ENCODE results near the gene CNTF. TPM values are rescaled to one million over a fixed set of nuclear protein-coding genes. Genes with fewer than 3 reads are reported as not detected.

Gene CNTF
- total RNA-seq, 1 donor from 2014 or later = 4.2 TPM

- Mint-ChIP-seq H3K36me3 (no peaks in the 10 kb centered on the region), H3K27ac (no peak overlapping the region), H3K4me1 (peaks cover 4% of the 10 kb centered on the region), H3K4me3 (no peak overlapping the region), H3K27me3 (ENCODE audit: insufficient read depth, low read depth) (peaks cover 3% of the 10 kb centered on the region), H3K9me3 (no peaks in the 10 kb centered on the region)
- Histone ChIP-seq H3K9me3 (ENCODE audit: low read depth) (no peaks in the 10 kb centered on the region), H3K36me3 (no peaks in the 10 kb centered on the region), H3K79me2 (ENCODE audit: low read depth) (no peaks in the 10 kb centered on the region), H3K4me3 (no peak overlapping the region), H4K20me1 (ENCODE audit: low read depth) (no peaks in the 10 kb centered on the region), H3K27ac (no peak overlapping the region), H3K9ac (no peak overlapping the region), H2AFZ (replicated peaks) (no peak overlapping the region), H3K27me3 (no peaks in the 10 kb centered on the region), H3F3A (ENCODE audit: low read depth) (peaks cover 6% of the 10 kb centered on the region), H3K4me1 (peaks cover 16% of the 10 kb centered on the region), H3K4me2 (no peak overlapping the region)
- peak; percentile 93 for TF ChIP-seq CTCF (IDR thresholded peaks at IDR 0.05)
- no peak for TF ChIP-seq EZH2 (IDR thresholded peaks at IDR 0.05)
- TF ChIP-seq EZH2phosphoT487 (IDR thresholded peaks at IDR 0.05) = no peak
- DNase-seq (ENCODE audit: low spot score) = peak; percentile 87
These were observed 31.8 kb downstream of the CNTF start for GRCh38 chr11:58654079-58654907.

DNA sequence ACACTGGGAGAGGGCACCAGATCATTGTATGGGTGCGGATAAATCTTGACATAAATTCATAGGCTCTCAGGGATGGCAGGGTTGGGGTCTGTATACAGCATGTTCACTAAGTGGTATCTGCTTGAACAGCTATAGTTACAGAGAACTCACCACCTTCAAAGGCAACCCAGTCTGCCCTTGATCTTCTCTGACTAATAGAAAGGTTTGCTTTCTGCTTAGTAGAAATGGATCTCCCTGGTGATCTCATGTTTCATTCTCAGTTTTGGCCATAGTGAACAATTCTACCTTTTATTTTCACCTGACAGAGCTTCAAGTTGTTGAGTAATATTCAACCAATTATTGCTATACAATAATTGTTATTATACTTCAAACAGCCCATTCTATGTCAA, 32.4 kb downstream of the CNTF start:
- H3K4me3 ChIP-seq = no peak overlapping the region
- no peak overlapping the region for H3K4me3 Mint-ChIP-seq
- no peaks in the 10 kb centered on the region for H4K20me1 ChIP-seq (ENCODE audit: low read depth)
- H3K79me2 ChIP-seq (ENCODE audit: low read depth) = no peaks in the 10 kb centered on the region
- H3K4me2 ChIP-seq = no peak overlapping the region
- H3K36me3 ChIP-seq = no peaks in the 10 kb centered on the region
- DNase-seq (ENCODE audit: low spot score) = no peak
- no peaks in the 10 kb centered on the region for H3K27me3 ChIP-seq
- TF ChIP-seq CTCF (IDR thresholded peaks at IDR 0.05) = no peak
- TF ChIP-seq EZH2 (IDR thresholded peaks at IDR 0.05) = no peak
- TF ChIP-seq EZH2phosphoT487 (IDR thresholded peaks at IDR 0.05) = no peak
- H3K27ac Mint-ChIP-seq = no peak overlapping the region
- peaks cover 6% of the 10 kb centered on the region for H3F3A ChIP-seq (ENCODE audit: low read depth)
- no peak overlapping the region for H3K27ac ChIP-seq
- H3K9ac ChIP-seq = no peak overlapping the region
- no peaks in the 10 kb centered on the region for H3K9me3 ChIP-seq (ENCODE audit: low read depth)
- peaks cover 4% of the 10 kb centered on the region for H3K4me1 Mint-ChIP-seq
- H3K27me3 Mint-ChIP-seq (ENCODE audit: insufficient read depth, low read depth) = peaks cover 3% of the 10 kb centered on the region
- H3K36me3 Mint-ChIP-seq = no peaks in the 10 kb centered on the region
- peaks cover 16% of the 10 kb centered on the region for H3K4me1 ChIP-seq
- no peaks in the 10 kb centered on the region for H3K9me3 Mint-ChIP-seq
- no peak overlapping the region for H2AFZ ChIP-seq (replicated peaks)

DNA sequence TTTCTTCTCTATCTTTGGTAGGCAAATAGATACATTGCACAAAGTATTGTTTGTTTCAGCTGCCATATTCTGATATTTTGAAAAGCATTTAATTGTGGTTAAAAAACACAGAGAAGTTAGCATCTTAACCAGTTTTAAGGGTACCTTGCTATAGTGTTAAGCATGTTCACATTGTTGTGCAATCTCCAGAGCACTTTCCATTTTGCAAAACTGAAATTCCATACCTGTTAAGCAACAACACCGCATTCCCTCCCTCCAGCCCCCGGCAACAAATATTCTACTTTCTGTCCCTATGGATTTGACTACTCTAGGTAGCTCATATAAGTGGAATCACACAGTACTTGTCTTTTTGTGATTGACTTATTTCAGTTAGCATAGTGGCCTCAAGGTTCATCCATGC, 33.9 kb downstream of the CNTF start:
- Mint-ChIP-seq H3K27me3 (ENCODE audit: insufficient read depth, low read depth) (peaks cover 8% of the 10 kb centered on the region), H3K9me3 (no peaks in the 10 kb centered on the region), H3K4me3 (no peak overlapping the region), H3K4me1 (peaks cover 4% of the 10 kb centered on the region), H3K27ac (no peak overlapping the region), H3K36me3 (no peaks in the 10 kb centered on the region)
- no peak overlapping the region for H3K4me2 ChIP-seq
- H3K4me3 ChIP-seq = no peak overlapping the region
- no peak overlapping the region for H3K27ac ChIP-seq
- H3K36me3 ChIP-seq = no peaks in the 10 kb centered on the region
- H2AFZ ChIP-seq (replicated peaks) = no peak overlapping the region
- TF ChIP-seq EZH2 (IDR thresholded peaks at IDR 0.05) (no peak), CTCF (IDR thresholded peaks at IDR 0.05) (no peak), EZH2phosphoT487 (IDR thresholded peaks at IDR 0.05) (no peak)
- H3K27me3 ChIP-seq = no peaks in the 10 kb centered on the region
- peaks cover 6% of the 10 kb centered on the region for H3F3A ChIP-seq (ENCODE audit: low read depth)
- peaks cover 14% of the 10 kb centered on the region for H3K4me1 ChIP-seq
- H3K9ac ChIP-seq = no peak overlapping the region
- H3K9me3 ChIP-seq (ENCODE audit: low read depth) = no peaks in the 10 kb centered on the region
- no peaks in the 10 kb centered on the region for H4K20me1 ChIP-seq (ENCODE audit: low read depth)
- no peaks in the 10 kb centered on the region for H3K79me2 ChIP-seq (ENCODE audit: low read depth)
- no peak for DNase-seq (ENCODE audit: low spot score)
